B cell (primary cell): ENCODE measurements around the gene LTBP2. TPM values are rescaled to one million over a fixed set of nuclear protein-coding genes. Genes with fewer than 3 reads are reported as not detected.

Experiments used
- ATAC-seq: fragments of 200-7000 bp; cut with Tn5 transposase; one replicate; pipeline ENCODE4 v1.10.0; 2021; ENCODE audit warnings: low read depth, mild to moderate bottlenecking, moderate number of reproducible peaks, moderate library complexity
- CTCF ChIA-PET: fragments of 350-600 bp; sonication (Branson Sonifier 250); formaldehyde crosslinking; loops from one replicate; lab custom pipeline; 2021; ENCODE audit warnings: antibody characterized with exemption, inconsistent platforms; lab: Charles Lee
- POLR2A ChIA-PET: fragments of 350-600 bp; sonication (Branson Sonifier 250); formaldehyde crosslinking; loops from one replicate; lab custom pipeline; 2021; ENCODE audit warnings: antibody characterized with exemption; lab: Charles Lee
- DNase-seq: peaks from one replicate; pipeline ENCODE4 v3.0.0; 2013
- H2AFZ ChIP-seq: 2 replicates; pipeline ENCODE4 v1.6.1; 2012; ENCODE audit warnings: mild to moderate bottlenecking, low read depth, low read length; ENCODE audit not compliant: insufficient read depth, poor library complexity, severe bottlenecking
- H3K27ac ChIP-seq, 2 donors: 1 replicate in 1 of 2; 2 replicates in 1 of 2; pipeline ENCODE4 v1.5.1; 2012 to 2013; ENCODE audit warnings: low read length in 2 of 2, mild to moderate bottlenecking in 2 of 2, moderate library complexity in 1 of 2
- H3K27me3 ChIP-seq, 4 experiments: fragments of 200-600 bp in 1 of 4; sonication (generic) in 1 of 4; replicated peaks in 1 of 4; 1 replicate in 2 of 4; 2 replicates in 2 of 4; pipeline versions ENCODE4 v1.6.1 to v1.7.0; 2013 to 2016; ENCODE audit warnings: low read length in 3 of 4, mild to moderate bottlenecking in 2 of 4, mixed read lengths in 1 of 4, moderate library complexity in 1 of 4; ENCODE audit not compliant: insufficient read depth in 4 of 4, control insufficient read depth in 3 of 4; ENCODE audit errors: control extremely low read depth in 1 of 4
- H3K36me3 ChIP-seq, 2 experiments: replicated peaks in 1 of 2; 1 replicate in 1 of 2; 2 replicates in 1 of 2; pipeline versions ENCODE4 v1.6.1 to v1.7.1; 2013; ENCODE audit warnings: low read length in 1 of 2; ENCODE audit not compliant: insufficient read depth in 2 of 2, control insufficient read depth in 1 of 2; ENCODE audit errors: control extremely low read depth in 1 of 2, extremely low read depth in 1 of 2
- H3K4me1 ChIP-seq, 2 donors: fragments of 200-600 bp in 1 of 2; sonication (generic) in 1 of 2; 1 replicate in 1 of 2; 2 replicates in 1 of 2; pipeline versions ENCODE4 v1.5.1 to v1.6.1; 2013 to 2017; ENCODE audit warnings: low read length in 2 of 2; ENCODE audit not compliant: control insufficient read depth in 2 of 2, insufficient read depth in 2 of 2
- H3K4me2 ChIP-seq: replicated peaks from 2 replicates; pipeline ENCODE3; 2012; ENCODE audit warnings: mild to moderate bottlenecking, low read depth, low read length; ENCODE audit not compliant: poor library complexity, severe bottlenecking
- H3K4me3 ChIP-seq, 5 experiments: fragments of 200-600 bp in 1 of 5; sonication (generic) in 1 of 5; 1 replicate in 3 of 5; 2 replicates in 2 of 5; pipeline versions ENCODE4 v1.5.1 to v1.7.0; 2011 to 2016; ENCODE audit warnings: low read length in 4 of 5, mild to moderate bottlenecking in 4 of 5, low read depth in 2 of 5, control low read depth in 1 of 5, moderate library complexity in 1 of 5; ENCODE audit not compliant: insufficient read depth in 1 of 5; ENCODE audit errors: control extremely low read depth in 1 of 5, extremely low read depth in 1 of 5
- H3K79me2 ChIP-seq: fragments of 200-600 bp; sonication (generic); one replicate; pipeline ENCODE4 v1.6.0; 2016; ENCODE audit warnings: low read length; ENCODE audit not compliant: control insufficient read depth, insufficient read depth
- H3K9ac ChIP-seq: fragments of 200-600 bp; sonication (generic); 2 replicates; pipeline ENCODE4 v1.6.1; 2017; ENCODE audit warnings: mild to moderate bottlenecking, low read length, moderate library complexity
- H3K9me3 ChIP-seq, 3 donors: one replicate each; pipeline versions ENCODE4 v1.6.1 to v1.7.1; 2013; ENCODE audit warnings: low read length in 2 of 3; ENCODE audit not compliant: control insufficient read depth in 2 of 3, insufficient read depth in 1 of 3; ENCODE audit errors: control extremely low read depth in 1 of 3
- H4K20me1 ChIP-seq: 2 replicates; pipeline ENCODE4 v1.6.0; 2012; ENCODE audit warnings: mild to moderate bottlenecking, low read length; ENCODE audit not compliant: insufficient read depth, control insufficient read depth, poor library complexity, severe bottlenecking
- H3K27ac Mint-ChIP-seq: one replicate; pipeline ENCODE4 v1.8.0; 2021; ENCODE audit warnings: mixed read lengths
- H3K27me3 Mint-ChIP-seq: one replicate; pipeline ENCODE4 v1.8.0; 2021; ENCODE audit warnings: mixed read lengths
- H3K4me1 Mint-ChIP-seq: one replicate; pipeline ENCODE4 v1.8.0; 2021; ENCODE audit warnings: mixed read lengths
- H3K4me3 Mint-ChIP-seq: one replicate; pipeline ENCODE4 v1.8.0; 2021; ENCODE audit warnings: mixed read lengths
- H3K9me3 Mint-ChIP-seq: one replicate; pipeline ENCODE4 v1.8.0; 2022; ENCODE audit warnings: mixed read lengths; ENCODE audit not compliant: insufficient read depth
- EZH2 ChIP-seq: IDR thresholded peaks from 2 replicates; pipeline ENCODE4 v1.6.1; 2012; ENCODE audit warnings: borderline replicate concordance, low read depth, mild to moderate bottlenecking, moderate library complexity, low read length; ENCODE audit not compliant: insufficient read depth, poor library complexity, severe bottlenecking
- WGBS: methylation state at CpG from one replicate; pipeline ENCODE4 v1.1.5; 2013; ENCODE audit warnings: missing lambda C conversion rate; ENCODE audit not compliant: insufficient coverage; 5-methylcytosine and 5-hydroxymethylcytosine counted together
- intact Hi-C: fragments of 100-400 bp; cut with micrococcal nuclease; formaldehyde crosslinking; loops from one replicate; pipeline ENCODE4 v1.10.0; 2022
- polyA plus RNA-seq: library from polyadenylated mRNA; depleted of rRNA; stranded (reverse); fragments of >200 nt; gene quantifications from 2 replicates; pipeline ENCODE4 v1.2.3, GENCODE V29; 2012
- total RNA-seq, 2 donors: library from RNA; stranded (reverse); fragments of 120-200 nt in 1 of 2; gene quantifications; 1 replicate in 1 of 2; 2 replicates in 1 of 2; pipeline versions ENCODE4 v1.2.3 to v1.2.4, GENCODE V29; 2013 to 2022
- TF ChIP-seq, protein P1 (sequence below): fragments of 200-600 bp; IDR thresholded peaks from one replicate; pipeline ENCODE4 v1.8.0; 2022; ENCODE audit warnings: antibody characterized with exemption, mild to moderate bottlenecking

The LTBP2 gene
- total and polyA plus RNA-seq, 2 donors (not counting 1 experiment from before 2014, with no cell fraction given), result 0.12 to 0.22 TPM

DNA sequence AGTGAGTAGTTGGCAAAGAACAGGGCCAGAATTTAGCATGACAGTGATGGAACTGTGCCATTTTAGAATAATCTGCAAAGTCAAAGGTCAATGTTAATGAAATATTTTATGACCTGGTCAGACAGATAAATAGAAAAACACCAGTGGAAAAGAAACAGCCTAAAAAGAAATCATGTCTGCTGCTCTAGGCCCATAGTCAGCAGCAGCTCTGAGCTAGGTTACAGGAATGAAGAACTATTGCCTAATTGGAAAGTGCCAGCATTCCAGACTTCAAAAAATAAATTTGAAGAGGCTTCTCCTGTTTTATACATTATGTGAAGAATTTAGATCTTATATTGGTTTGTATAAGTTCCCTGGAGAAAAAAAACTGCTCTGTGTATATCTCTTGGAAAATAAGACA, 128.7 kb downstream of the LTBP2 start:
- DNase-seq, result no peak
- Histone ChIP-seq H4K20me1 (no peaks in the 10 kb centered on the region), H3K27ac (no peak overlapping the region), H3K79me2 (peaks cover 16% of the 10 kb centered on the region), H2AFZ (no peak overlapping the region), H3K9me3 (no peaks in the 10 kb centered on the region), H3K9ac (no peak overlapping the region), H3K27me3 (no peaks in the 10 kb centered on the region), H3K36me3 (peaks cover 19 to 80% of the 10 kb centered on the region in 2 experiments), H3K4me3 (no peak overlapping the region), H3K4me2 (no peak overlapping the region), H3K4me1 (no peaks in the 10 kb centered on the region)
- no peak overlapping the region for H3K4me3 Mint-ChIP-seq
- H3K27me3 Mint-ChIP-seq, result no peaks in the 10 kb centered on the region
- no peaks in the 10 kb centered on the region for H3K9me3 Mint-ChIP-seq
- H3K27ac Mint-ChIP-seq, result no peak overlapping the region
- CTCF ChIA-PET, result no interaction called here
- POLR2A ChIA-PET, result no interaction called here
- no peak for ATAC-seq
- intact Hi-C loops, result no loop called here
- TF ChIP-seq EZH2, result no peak
- TF ChIP-seq, protein P1, sequence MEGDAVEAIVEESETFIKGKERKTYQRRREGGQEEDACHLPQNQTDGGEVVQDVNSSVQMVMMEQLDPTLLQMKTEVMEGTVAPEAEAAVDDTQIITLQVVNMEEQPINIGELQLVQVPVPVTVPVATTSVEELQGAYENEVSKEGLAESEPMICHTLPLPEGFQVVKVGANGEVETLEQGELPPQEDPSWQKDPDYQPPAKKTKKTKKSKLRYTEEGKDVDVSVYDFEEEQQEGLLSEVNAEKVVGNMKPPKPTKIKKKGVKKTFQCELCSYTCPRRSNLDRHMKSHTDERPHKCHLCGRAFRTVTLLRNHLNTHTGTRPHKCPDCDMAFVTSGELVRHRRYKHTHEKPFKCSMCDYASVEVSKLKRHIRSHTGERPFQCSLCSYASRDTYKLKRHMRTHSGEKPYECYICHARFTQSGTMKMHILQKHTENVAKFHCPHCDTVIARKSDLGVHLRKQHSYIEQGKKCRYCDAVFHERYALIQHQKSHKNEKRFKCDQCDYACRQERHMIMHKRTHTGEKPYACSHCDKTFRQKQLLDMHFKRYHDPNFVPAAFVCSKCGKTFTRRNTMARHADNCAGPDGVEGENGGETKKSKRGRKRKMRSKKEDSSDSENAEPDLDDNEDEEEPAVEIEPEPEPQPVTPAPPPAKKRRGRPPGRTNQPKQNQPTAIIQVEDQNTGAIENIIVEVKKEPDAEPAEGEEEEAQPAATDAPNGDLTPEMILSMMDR, result no peak
- H3K4me1 Mint-ChIP-seq, result no peaks in the 10 kb centered on the region

DNA sequence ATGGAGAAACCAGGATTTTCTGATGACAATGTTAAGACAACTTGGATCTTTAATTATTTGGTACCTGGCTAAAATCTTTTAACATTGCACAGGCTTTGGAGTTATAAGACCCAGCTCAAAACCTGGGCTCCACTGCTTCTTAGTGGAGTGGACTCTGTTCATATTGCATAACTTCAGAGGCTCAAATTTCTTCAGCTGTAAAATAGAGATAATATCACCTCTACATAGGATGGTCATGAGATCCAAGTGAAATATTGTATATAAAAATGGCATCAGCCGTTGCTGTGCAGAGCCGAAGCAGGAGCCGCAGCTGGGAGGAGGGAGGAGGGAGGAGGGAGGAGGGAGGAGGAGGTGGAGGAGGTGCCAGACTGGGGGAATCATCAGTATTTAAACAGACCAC, 129.5 kb downstream of the LTBP2 start:
- Histone ChIP-seq H3K9me3 (no peaks in the 10 kb centered on the region), H2AFZ (no peak overlapping the region), H3K36me3 (peaks cover 19 to 76% of the 10 kb centered on the region in 2 experiments), H3K4me1 (no peaks in the 10 kb centered on the region), H3K9ac (no peak overlapping the region), H3K27ac (no peak overlapping the region), H3K4me3 (no peak overlapping the region), H3K79me2 (peaks cover 8% of the 10 kb centered on the region), H4K20me1 (no peaks in the 10 kb centered on the region), H3K4me2 (no peak overlapping the region), H3K27me3 (no peaks in the 10 kb centered on the region)
- no peak for ATAC-seq
- DNase-seq, result no peak
- POLR2A ChIA-PET, result interaction anchor here (0.7 kb wide), 1 partner anchor 201 kb away, joined by 8 read pairs; no protein-coding TSS in a partner anchor
- no peak overlapping the region for H3K4me3 Mint-ChIP-seq
- no peaks in the 10 kb centered on the region for H3K9me3 Mint-ChIP-seq
- intact Hi-C loops, result no loop called here
- WGBS, result no CpG with 5 or more reads among the region's 3 CpGs
- CTCF ChIA-PET, result interaction anchor here (0.8 to 1.9 kb wide), 2 partner anchors 23 to 121 kb away, joined by 3 to 7 read pairs; no protein-coding TSS in a partner anchor
- H3K27ac Mint-ChIP-seq, result no peak overlapping the region
- TF ChIP-seq, protein P1, result no peak
- no peak for TF ChIP-seq EZH2
- H3K4me1 Mint-ChIP-seq, result no peaks in the 10 kb centered on the region
- no peaks in the 10 kb centered on the region for H3K27me3 Mint-ChIP-seq
